HepG2 (cell line): ENCODE measurements around the gene CCDC183. TPM values are rescaled to one million over a fixed set of nuclear protein-coding genes. Genes with fewer than 3 reads are reported as not detected.

ENCODE experiments used
- CENPX ChIP-seq: sonication (generic); formaldehyde crosslinking; IDR thresholded peaks from 2 replicates; pipeline ENCODE4 v1.9.0; 2021; ENCODE audit warnings: mild to moderate bottlenecking, missing genetic modification reagents, moderate library complexity
- EP300 ChIP-seq, 3 experiments: sonication (generic) in 1 of 3; formaldehyde crosslinking in 1 of 3; IDR thresholded peaks; 2 replicates each; pipeline versions ENCODE4 v1.5.1 to v1.6.1; 2011 to 2020; ENCODE audit warnings: low read depth in 2 of 3, low read length in 2 of 3, borderline replicate concordance in 1 of 3, improper control_type of control experiment in 1 of 3, mild to moderate bottlenecking in 1 of 3, missing genetic modification reagents in 1 of 3, moderate library complexity in 1 of 3
- FOSL2 ChIP-seq: sonication (generic); formaldehyde crosslinking; IDR thresholded peaks from 2 replicates; pipeline ENCODE4 v1.4.0; 2020; ENCODE audit warnings: missing genetic modification reagents
- GTF3A ChIP-seq: sonication (generic); formaldehyde crosslinking; conservative IDR thresholded peaks from 2 replicates; pipeline ENCODE4 v1.4.0; 2020; ENCODE audit warnings: mild to moderate bottlenecking, missing genetic modification reagents
- HMGXB4 ChIP-seq, 2 experiments: sonication (generic) in 1 of 2; formaldehyde crosslinking in 1 of 2; IDR thresholded peaks; 2 replicates each; pipeline versions ENCODE4 v1.4.0 to v1.6.1; 2018 to 2020; ENCODE audit warnings: missing genetic modification reagents in 2 of 2, borderline replicate concordance in 1 of 2, low read depth in 1 of 2, mild to moderate bottlenecking in 1 of 2, missing biosample characterization in 1 of 2
- HNF4A ChIP-seq: sonication (generic); formaldehyde crosslinking; IDR thresholded peaks from 2 replicates; pipeline ENCODE4 v1.4.0; 2020; ENCODE audit warnings: missing genetic modification reagents
- HNRNPK ChIP-seq: fragments of 200-400 bp; formaldehyde crosslinking; IDR thresholded peaks from 2 replicates; pipeline ENCODE4 v1.6.1; 2018; ENCODE audit warnings: low read length, low read depth, moderate library complexity, mild to moderate bottlenecking; ENCODE audit not compliant: poor library complexity, severe bottlenecking
- HNRNPL ChIP-seq: fragments of 200-400 bp; formaldehyde crosslinking; IDR thresholded peaks from 2 replicates; pipeline ENCODE4 v1.6.1; 2017; ENCODE audit warnings: mild to moderate bottlenecking, low read depth, low read length
- NPAS2 ChIP-seq: sonication (generic); formaldehyde crosslinking; IDR thresholded peaks from 2 replicates; pipeline ENCODE4 v1.8.0; 2022; ENCODE audit warnings: mild to moderate bottlenecking, missing genetic modification reagents, borderline replicate concordance
- PPARG ChIP-seq: conservative IDR thresholded peaks from 2 replicates; pipeline ENCODE4 v1.6.1; 2016; ENCODE audit warnings: missing biosample characterization, missing genetic modification reagents
- SMAD9 ChIP-seq: sonication (generic); formaldehyde crosslinking; IDR thresholded peaks from 2 replicates; pipeline ENCODE4 v1.5.1; 2020; ENCODE audit warnings: mild to moderate bottlenecking, missing genetic modification reagents
- WIZ ChIP-seq: sonication (generic); formaldehyde crosslinking; IDR thresholded peaks from 2 replicates; pipeline ENCODE4 v1.5.1; 2020; ENCODE audit warnings: mild to moderate bottlenecking, missing genetic modification reagents
- ZBTB7A ChIP-seq: sonication (generic); formaldehyde crosslinking; IDR thresholded peaks from 2 replicates; pipeline ENCODE4 v1.8.0; 2022; ENCODE audit warnings: mild to moderate bottlenecking, missing genetic modification reagents
- ZFP37 ChIP-seq: sonication (generic); formaldehyde crosslinking; IDR thresholded peaks from 2 replicates; pipeline ENCODE4 v1.4.0; 2020; ENCODE audit warnings: missing genetic modification reagents, borderline replicate concordance
- ZNF143 ChIP-seq: sonication (generic); formaldehyde crosslinking; IDR thresholded peaks from 2 replicates; pipeline ENCODE4 v1.4.0; 2020; ENCODE audit warnings: missing genetic modification reagents
- ZNF644 ChIP-seq: IDR thresholded peaks from 2 replicates; pipeline ENCODE4 v1.6.1; 2016; ENCODE audit warnings: low read depth
- ZNF646 ChIP-seq: sonication (generic); formaldehyde crosslinking; IDR thresholded peaks from 2 replicates; pipeline ENCODE4 v1.9.0; 2021; ENCODE audit warnings: mild to moderate bottlenecking, missing genetic modification reagents
- ZXDC ChIP-seq: sonication (generic); formaldehyde crosslinking; IDR thresholded peaks from 2 replicates; pipeline ENCODE4 v1.5.0; 2020; ENCODE audit warnings: mild to moderate bottlenecking, missing genetic modification reagents
- polyA plus RNA-seq, 8 experiments: library from polyadenylated mRNA; depleted of rRNA in 3 of 8; stranded (reverse) in 7 of 8; unstranded in 1 of 8; fragments of >200 nt; fragmentation: Illumina TruSeq in 4 of 8; extraction: Trizol in 4 of 8; gene quantifications; 2 replicates each; pipeline versions ENCODE4 v1.2.1 to v1.2.3, GENCODE V29; 2011 to 2016; ENCODE audit warnings: low read depth in 4 of 8, missing spikeins in 1 of 8, mixed read lengths in 1 of 8; ENCODE audit not compliant: insufficient read depth in 1 of 8
- total RNA-seq, 5 experiments: library from RNA; depleted of rRNA; stranded (reverse); fragments of >200 nt; fragmentation: Illumina TruSeq; extraction: Trizol; gene quantifications; 2 replicates each; pipeline ENCODE4 v1.2.3, GENCODE V29; 2016; ENCODE audit warnings: low read depth in 1 of 5

The CCDC183 gene
- total and polyA plus RNA-seq, 2 of the 13 experiments (the other 11 are each of a cell fraction or from before 2014, with no cell fraction given), result 5.0 to 66.4 TPM

DNA sequence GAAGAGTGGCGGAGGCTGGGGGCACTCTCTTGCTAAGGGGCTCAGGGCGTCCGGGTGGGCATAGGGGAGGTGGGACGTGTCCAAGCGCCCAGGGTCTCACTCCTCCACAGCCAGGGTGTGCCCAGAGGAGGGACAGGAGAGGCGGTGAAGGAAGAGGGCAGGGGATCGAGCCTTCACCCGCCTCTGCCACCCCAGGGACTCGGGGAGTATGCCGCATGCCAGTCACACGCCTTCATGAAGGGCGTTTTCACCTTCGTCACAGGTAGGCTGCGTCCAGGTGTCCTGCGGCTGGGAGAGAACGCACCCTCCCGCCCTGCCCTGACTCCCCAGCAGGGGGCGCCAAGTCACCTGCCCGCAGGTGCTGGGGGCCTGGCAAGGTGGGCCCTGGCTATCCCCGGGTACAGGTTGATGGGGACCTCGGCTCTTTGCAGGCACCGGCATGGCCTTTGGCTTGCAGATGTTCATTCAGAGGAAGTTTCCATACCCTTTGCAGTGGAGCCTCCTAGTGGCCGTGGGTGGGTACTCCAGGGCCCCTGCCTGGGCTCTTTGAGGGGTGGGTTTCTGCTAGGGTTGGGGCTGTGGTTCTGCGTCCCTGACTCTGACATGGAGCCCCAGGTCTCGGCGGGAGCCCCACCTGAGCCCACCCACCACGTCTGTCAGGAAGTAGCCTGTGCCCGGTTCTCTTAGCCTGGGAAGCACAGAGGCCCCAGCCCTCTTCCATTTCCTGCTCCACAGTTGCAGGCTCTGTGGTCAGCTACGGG lies 4.4 kb upstream of the CCDC183 start (continued):
- TF ChIP-seq ZXDC, result no peak
- TF ChIP-seq ZNF644 (CRISPR knock-in tag), result no peak
- TF ChIP-seq HMGXB4 (CRISPR knock-in tag; IDR thresholded peaks at IDR 0.05; ENCODE audit: borderline replicate concordance in 1 of 2, low read depth in 1 of 2), result peak; percentile 94 to 97
- no peak for TF ChIP-seq EP300 (IDR thresholded peaks at IDR 0.05; ENCODE audit: low read depth in 2 of 2, low read length in 2 of 2)
- no peak for TF ChIP-seq EP300 (CRISPR knock-in tag; IDR thresholded peaks at IDR 0.05; ENCODE audit: borderline replicate concordance)
- TF ChIP-seq PPARG (CRISPR knock-in tag), result no peak
- TF ChIP-seq ZFP37, result 0 out of 2 replicates have a peak, but pooled peaks have one; percentile 54
- no peak for TF ChIP-seq SMAD9 (CRISPR knock-in tag)
- peak; percentile 91 for TF ChIP-seq HNRNPL
- TF ChIP-seq ZBTB7A (CRISPR knock-in tag), result peak; percentile 67; the same call in 1 of the 2 replicates
- TF ChIP-seq HNF4A, result no peak
- TF ChIP-seq FOSL2 (CRISPR knock-in tag), result no peak
- no peak for TF ChIP-seq ZNF143 (CRISPR knock-in tag)
- TF ChIP-seq HNRNPK, result no peak
- TF ChIP-seq WIZ (CRISPR knock-in tag), result peak; percentile 66; the same call in 1 of the 2 replicates
- 0 out of 2 replicates have a peak, but pooled peaks have one; percentile 29 for TF ChIP-seq GTF3A (CRISPR knock-in tag)
- TF ChIP-seq NPAS2 (CRISPR knock-in tag), result no peak
- no peak for TF ChIP-seq ZNF646 (CRISPR knock-in tag)
- TF ChIP-seq CENPX, result no peak
